Measurements from ENCODE around the gene PNPLA4.

The PNPLA4 gene

GRCh38 chrX:7927259-7928167, at the start of gene PNPLA4:
TSS of gene PNPLA4 (minus strand) at chrX:7927413. CDS start at chrX:7926119, 1,294 bp downstream.
- DNase-seq = no peak

GRCh38 chrX:7972586-7972985, 45.4 kb upstream of the PNPLA4 start:
- DNase-seq = no peak

- DNase-seq = no peak
Observed at GRCh38 chrX:7970428-7970827, 43.2 kb upstream of the PNPLA4 start.

GRCh38 chrX:7965436-7965835, 38.2 kb upstream of the PNPLA4 start:
- no peak for DNase-seq

GRCh38 chrX:7960246-7960645, 33.0 kb upstream of the PNPLA4 start:
- DNase-seq = no peak

GRCh38 chrX:7953446-7953845, 26.2 kb upstream of the PNPLA4 start:
- no peak for DNase-seq

GRCh38 chrX:7950865-7951264, 23.7 kb upstream of the PNPLA4 start:
- no peak for DNase-seq

GRCh38 chrX:7948483-7948882, 21.3 kb upstream of the PNPLA4 start:
- no peak for DNase-seq

GRCh38 chrX:7946960-7947359, 19.7 kb upstream of the PNPLA4 start:
- no peak for DNase-seq

- peak; percentile 43 for DNase-seq
Observed at GRCh38 chrX:7943600-7944245, 16.5 kb upstream of the PNPLA4 start.

GRCh38 chrX:7941390-7942042, 14.3 kb upstream of the PNPLA4 start:
- peak; percentile 11 for DNase-seq

- DNase-seq = no peak
Observed at GRCh38 chrX:7934026-7934425, 6.8 kb upstream of the PNPLA4 start.

GRCh38 chrX:7926914-7927258, 327 bp downstream of the PNPLA4 start:
- no peak for DNase-seq

GRCh38 chrX:7926501-7926900, 712 bp downstream of the PNPLA4 start:
- no peak for DNase-seq

GRCh38 chrX:7925867-7926472, 1.2 kb downstream of the PNPLA4 start:
- DNase-seq = peak; percentile 50

- DNase-seq = no peak
Observed at GRCh38 chrX:7921750-7922149, 5.5 kb downstream of the PNPLA4 start.

GRCh38 chrX:7908821-7909220, 18.4 kb downstream of the PNPLA4 start:
- no peak for DNase-seq

- DNase-seq = no peak
Observed at GRCh38 chrX:7904562-7904961, 22.7 kb downstream of the PNPLA4 start.

- no peak for DNase-seq
Observed at GRCh38 chrX:7891928-7892327, 35.3 kb downstream of the PNPLA4 start.

- DNase-seq = no peak
Observed at GRCh38 chrX:7889680-7890079, 37.5 kb downstream of the PNPLA4 start.

GRCh38 chrX:7889135-7889534, 38.1 kb downstream of the PNPLA4 start:
- no peak for DNase-seq

- no peak for DNase-seq
Observed at GRCh38 chrX:7876957-7877356, 50.3 kb downstream of the PNPLA4 start.

GRCh38 chrX:7872042-7872441, 55.2 kb downstream of the PNPLA4 start:
- no peak for DNase-seq

Measured in NCI-H1105 treated with DMSO at 0.1 percent for 48 hours (cell line).